HG03354 (cell line): ENCODE data around the gene PMIS2.
A peak's percentile ranks its signal among the peaks of the same experiment; 100 is the strongest.

Experiments
- ATAC-seq: cut with Tn5 transposase; IDR thresholded peaks from one replicate; pipeline ENCODE4 v1.9.1; 2021; ENCODE audit warnings: mild to moderate bottlenecking; ENCODE audit not compliant: unreplicated experiment, poor library complexity, severe bottlenecking

Gene PMIS2

DNA sequence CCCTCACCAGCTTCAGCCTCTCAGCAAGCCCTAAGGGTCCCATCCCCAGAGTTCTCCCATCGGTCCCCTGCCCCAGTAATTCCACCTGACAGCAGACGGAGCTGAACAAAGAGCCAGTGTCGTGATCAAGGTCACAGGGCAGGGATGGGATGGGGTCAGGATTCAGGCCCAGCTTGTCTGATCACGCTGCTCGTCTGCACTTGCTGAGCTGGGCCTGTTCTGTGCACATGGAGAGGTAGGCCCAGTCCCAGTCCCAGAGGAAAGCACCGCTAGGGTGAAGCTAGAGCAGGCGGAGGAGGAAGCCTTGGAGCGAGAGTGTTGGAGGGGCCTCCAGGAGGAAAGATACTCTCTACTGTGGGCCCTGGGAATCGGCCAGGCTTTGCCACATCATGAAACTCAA lies 35.7 kb downstream of the PMIS2 start:
- no peak for ATAC-seq

DNA sequence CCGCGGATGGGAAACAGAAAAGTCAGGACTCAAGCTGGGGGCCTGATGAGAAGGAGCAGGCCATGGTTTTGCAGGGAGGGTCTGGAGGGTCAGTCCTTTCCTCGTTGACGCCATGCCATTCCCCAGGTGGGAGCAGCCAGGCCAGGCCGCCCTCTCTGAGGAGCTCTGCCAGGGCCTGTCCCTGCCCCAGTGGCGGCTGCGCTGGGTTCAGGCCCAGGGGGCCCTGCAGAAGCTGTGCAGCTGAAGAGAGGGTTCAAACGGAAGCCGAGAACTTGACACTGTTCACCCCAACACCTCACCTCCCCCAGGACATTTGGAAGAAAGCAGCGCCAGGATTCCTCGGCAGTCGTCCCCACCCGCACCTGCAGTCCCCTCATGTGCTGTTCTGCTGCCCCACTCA lies 36.8 kb downstream of the PMIS2 start:
- ATAC-seq = no peak

DNA sequence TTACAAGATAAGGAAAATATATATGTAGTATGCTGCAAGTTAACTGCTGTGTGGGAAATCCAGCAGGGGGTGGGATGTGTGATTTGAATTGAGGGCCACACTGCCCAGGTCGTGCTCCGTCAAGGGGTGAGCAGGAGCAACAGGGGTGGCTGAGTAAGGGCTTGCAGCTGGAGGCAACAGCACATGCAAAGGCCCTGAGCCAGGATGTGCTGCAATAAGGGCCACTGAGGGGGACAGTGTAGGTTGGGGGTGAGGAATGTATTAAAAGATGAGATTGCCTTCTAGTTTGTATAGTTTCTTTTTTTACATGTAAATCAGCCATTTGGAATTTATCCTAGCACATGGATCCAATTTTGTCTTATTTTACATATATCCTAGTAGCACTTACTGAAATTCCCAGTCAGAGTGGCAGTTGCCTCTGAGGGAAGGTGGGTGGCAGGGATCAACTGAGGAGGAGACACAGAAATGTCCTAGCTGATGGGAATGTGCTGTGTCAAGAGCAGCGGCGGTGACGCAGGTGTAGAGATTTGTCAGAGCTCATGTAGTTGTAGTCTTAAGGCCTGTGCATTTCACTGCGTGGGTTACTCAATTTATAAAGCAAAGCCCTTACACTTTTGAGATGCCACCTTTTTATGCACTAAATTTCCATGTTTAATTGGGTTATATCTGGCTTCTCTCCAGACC lies 37.5 kb downstream of the PMIS2 start:
- no peak for ATAC-seq

DNA sequence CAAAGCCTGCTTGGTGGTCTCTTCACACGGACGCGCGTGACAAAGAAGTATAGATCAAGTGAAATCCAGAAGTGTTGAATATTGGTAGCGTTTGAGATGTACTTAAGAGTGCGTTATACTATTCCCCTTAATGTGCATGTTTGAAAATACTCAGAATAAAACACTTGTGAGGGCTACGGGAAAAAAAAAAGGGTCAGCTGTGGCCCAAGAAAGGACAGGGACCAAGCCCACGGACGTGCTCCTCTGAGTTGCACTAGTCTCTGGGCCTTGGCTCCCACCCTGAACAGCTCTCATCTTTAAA lies 42.2 kb downstream of the PMIS2 start:
- no peak for ATAC-seq

DNA sequence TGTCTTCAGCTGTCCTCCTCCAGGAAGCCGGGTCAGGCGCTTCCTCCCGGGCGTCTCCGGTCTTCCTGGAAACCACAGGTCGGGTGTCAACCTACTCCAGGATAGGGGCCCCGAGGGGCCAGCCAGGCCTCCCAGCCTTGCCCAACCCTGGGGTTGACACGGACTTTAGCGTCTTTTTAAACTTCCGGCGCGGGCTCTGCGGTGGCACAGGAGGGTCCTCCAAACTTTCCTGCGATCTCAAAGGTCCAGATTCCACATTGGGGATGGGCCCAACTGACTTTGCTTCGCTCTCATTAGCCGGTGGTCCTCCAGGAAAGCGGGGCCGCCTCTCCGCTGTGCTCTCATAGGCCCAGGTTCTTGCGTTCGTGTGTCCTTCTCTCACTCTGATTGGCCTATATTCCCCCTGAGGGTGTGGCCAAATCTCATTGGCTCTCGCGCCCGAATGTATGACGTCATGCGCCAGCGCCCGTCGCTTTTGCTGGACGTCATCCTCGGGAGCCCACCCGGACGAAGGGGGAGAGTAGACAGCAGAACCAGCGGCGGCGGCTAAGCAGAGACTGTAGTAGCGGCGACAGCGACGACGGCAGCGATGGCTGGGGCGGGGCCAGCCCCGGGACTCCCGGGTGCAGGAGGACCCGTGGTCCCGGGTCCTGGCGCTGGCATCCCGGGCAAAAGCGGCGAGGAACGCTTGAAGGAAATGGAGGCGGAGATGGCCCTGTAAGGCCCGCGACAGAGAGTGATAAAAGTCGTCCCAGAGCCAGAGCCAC lies 42.8 kb downstream of the PMIS2 start, which contains the start of gene RBM42:
TSS of gene RBM42 (plus strand) at position 472 of the 767 bp plus-strand sequence. CDS start at position 590, 118 bp downstream.
- ATAC-seq = peak; percentile 94

DNA sequence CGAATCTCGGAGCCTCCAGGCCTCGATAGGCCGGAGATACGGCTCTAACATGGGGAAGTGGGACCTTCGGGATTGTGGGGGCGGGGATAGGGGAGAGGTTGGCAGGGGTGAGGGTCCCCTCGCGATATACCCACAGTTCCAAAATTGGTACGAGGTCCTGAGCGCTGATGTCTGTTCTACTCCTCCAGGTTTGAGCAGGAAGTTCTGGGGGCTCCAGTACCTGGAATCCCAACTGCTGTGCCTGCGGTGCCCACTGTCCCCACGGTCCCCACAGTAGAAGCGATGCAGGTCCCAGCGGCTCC lies 43.3 kb downstream of the PMIS2 start:
- peak; percentile 18 for ATAC-seq

DNA sequence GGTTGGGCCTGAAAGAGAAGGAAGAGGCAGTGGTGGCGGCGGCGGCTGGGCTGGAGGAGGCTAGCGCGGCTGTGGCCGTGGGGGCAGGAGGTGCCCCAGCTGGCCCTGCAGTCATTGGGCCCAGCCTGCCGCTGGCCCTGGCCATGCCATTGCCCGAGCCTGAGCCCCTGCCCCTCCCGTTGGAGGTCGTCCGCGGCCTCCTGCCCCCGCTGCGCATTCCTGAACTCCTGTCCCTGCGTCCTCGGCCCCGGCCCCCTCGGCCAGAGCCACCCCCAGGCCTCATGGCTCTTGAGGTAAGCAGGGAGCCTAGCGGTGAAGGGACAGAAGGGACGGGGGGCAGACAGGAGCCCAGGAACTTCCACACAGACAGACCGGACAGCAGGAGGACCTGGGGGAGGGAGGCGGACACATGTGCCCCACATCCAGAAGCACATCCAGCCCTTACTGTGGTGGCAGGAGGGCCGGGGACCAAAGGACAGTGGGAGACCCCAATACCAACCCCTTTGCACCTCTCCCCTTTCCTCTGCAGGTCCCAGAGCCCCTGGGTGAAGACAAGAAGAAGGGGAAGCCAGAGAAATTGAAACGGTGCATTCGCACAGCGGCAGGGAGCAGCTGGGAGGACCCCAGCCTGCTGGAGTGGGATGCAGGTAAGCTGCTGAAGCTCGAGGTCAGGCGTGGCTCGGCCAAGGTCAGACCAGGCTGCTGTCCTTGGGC lies 47.9 kb downstream of the PMIS2 start:
- no peak for ATAC-seq

DNA sequence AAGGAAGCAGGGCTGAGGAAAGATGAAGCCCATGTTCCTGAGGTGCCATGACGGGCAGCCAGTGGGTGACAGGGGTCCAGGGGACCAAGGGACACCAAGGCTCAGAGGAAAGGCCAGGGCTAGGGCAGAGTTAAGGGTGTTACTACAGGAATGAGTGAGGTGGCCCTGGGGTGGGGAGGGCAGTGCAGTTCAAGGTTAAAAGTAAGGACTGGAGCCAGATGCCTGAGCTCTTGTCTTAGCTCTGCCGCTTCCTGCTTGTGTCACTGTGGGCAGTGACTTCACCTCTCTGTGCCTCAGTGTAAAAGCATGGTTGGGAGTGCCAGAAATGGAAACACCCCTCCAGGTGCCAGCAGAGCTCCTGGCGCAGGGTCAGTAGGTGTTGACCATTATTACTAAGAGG lies 50.7 kb downstream of the PMIS2 start:
- no peak for ATAC-seq
